GM23338 (cell line): ENCODE measurements around the gene RMND5B.

Source experiments
- CREB1 ChIP-seq: fragments of 250-450 bp; sonication (Bioruptor Pico); IDR thresholded peaks from 2 replicates; pipeline ENCODE4 v1.5.0; 2020; ENCODE audit warnings: low read depth, mild to moderate bottlenecking, moderate library complexity
- REST ChIP-seq: IDR thresholded peaks from one replicate; pipeline ENCODE4 v1.6.1; 2018; ENCODE audit warnings: antibody characterized with exemption; ENCODE audit not compliant: unreplicated experiment
- STAT1 ChIP-seq: IDR thresholded peaks from one replicate; pipeline ENCODE4 v1.6.1; 2016; ENCODE audit warnings: antibody characterized with exemption; ENCODE audit not compliant: unreplicated experiment
- TF ChIP-seq, protein P1 (sequence below), 2 experiments: fragments of 200-600 bp in 1 of 2; sonication (generic) in 1 of 2; conservative IDR thresholded peaks; 2 replicates each; pipeline versions ENCODE4 v1.5.1 to v1.6.1; 2016 to 2017; ENCODE audit warnings: antibody characterized with exemption in 2 of 2, low read depth in 2 of 2, mild to moderate bottlenecking in 2 of 2, moderate library complexity in 1 of 2

GRCh38 chr5:178177569-178177968 lies 46.8 kb downstream of the RMND5B start:
- TF ChIP-seq REST (no peak), STAT1 (no peak), CREB1 (no peak)
- TF ChIP-seq, protein P1, sequence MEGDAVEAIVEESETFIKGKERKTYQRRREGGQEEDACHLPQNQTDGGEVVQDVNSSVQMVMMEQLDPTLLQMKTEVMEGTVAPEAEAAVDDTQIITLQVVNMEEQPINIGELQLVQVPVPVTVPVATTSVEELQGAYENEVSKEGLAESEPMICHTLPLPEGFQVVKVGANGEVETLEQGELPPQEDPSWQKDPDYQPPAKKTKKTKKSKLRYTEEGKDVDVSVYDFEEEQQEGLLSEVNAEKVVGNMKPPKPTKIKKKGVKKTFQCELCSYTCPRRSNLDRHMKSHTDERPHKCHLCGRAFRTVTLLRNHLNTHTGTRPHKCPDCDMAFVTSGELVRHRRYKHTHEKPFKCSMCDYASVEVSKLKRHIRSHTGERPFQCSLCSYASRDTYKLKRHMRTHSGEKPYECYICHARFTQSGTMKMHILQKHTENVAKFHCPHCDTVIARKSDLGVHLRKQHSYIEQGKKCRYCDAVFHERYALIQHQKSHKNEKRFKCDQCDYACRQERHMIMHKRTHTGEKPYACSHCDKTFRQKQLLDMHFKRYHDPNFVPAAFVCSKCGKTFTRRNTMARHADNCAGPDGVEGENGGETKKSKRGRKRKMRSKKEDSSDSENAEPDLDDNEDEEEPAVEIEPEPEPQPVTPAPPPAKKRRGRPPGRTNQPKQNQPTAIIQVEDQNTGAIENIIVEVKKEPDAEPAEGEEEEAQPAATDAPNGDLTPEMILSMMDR (conservative IDR thresholded peaks at IDR 0.05; ENCODE audit: low read depth in 2 of 2): peak; percentile 39 to 56
